ENCODE data around the gene CELA2B. TPM values are rescaled to one million over a fixed set of nuclear protein-coding genes. Genes with fewer than 3 reads are reported as not detected.

Gene CELA2B
- total and polyA plus RNA-seq, 2 donors (not counting 1 experiment from before 2014, with no cell fraction given): not detected

DNA sequence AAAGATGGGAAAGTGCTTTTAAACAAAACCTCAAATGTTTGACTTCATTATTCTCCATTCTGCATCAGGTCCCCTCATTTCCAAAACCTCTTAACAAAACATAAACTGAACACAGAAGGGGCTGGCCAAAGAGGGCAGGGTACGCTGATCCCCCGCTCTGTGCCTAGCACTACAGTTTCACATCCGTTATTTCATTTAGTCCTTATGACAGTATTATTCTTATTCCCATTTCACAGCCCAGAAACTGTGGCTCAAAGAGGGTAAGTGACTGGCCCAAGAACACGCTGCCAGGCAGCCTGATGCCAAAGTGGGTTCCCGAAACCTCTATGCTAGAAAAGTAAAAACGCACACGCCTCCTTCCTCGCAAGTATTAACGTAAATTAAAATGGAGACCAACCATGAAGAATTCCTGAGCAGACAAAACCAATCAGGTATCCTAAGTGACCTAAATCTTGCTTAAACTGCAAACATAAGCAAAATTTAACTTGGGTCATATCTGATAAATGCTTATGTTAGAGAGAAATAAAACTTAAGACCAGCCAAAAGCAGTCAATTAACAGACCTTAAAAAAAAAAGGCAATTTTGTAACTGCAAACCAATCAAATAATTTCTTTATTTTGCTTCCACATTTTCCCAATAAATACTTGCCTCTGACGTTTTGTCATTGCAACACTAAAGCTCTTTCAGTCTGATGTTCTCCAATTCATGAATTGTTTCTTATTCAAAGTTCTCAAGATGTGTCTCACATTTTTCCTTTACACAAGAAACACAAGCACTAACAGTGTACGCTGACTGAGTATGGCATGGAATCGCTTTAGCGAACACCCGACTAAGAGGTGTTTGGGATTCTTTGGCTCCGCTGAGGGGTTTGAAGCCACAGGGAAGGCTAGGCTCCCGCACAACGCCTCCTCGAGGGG, 47.5 kb downstream of the CELA2B start:
- H3K4me1 Mint-ChIP-seq: peaks cover 55% of the 10 kb centered on the region
- peak overlapping the region; percentile 92 for H3K4me2 ChIP-seq (replicated peaks; ENCODE audit: low read depth, low read length, poor library complexity, severe bottlenecking)
- peak overlapping the region; percentile 99 for H3K27ac Mint-ChIP-seq
- H3K4me3 Mint-ChIP-seq: peak overlapping the region; percentile 89
- H3K27ac ChIP-seq (ENCODE audit: low read length in 2 of 2): peak overlapping the region; percentile 92 to 99
- TF ChIP-seq CTCF (IDR thresholded peaks at IDR 0.05) (no peak), EZH2 (IDR thresholded peaks at IDR 0.05; ENCODE audit: borderline replicate concordance, insufficient read depth, low read depth, low read length, poor library complexity, severe bottlenecking) (no peak)
- ChIA-PET CTCF (no interaction called here), POLR2A (interaction anchor here (0.7 to 1.3 kb wide), 3 partner anchors 8 to 94 kb away, joined by 3 read pairs; partner anchors contain the start of gene DDI2)
- H3K9me3 Mint-ChIP-seq (ENCODE audit: insufficient read depth): no peaks in the 10 kb centered on the region
- DNase-seq (peak; percentile 35), ATAC-seq (ENCODE audit: low read depth) (no peak)
- intact Hi-C loops (cut with micrococcal nuclease): loop anchor here (2.0 to 10.0 kb wide), 6 partner anchors 116 to 1121 kb away; partner anchors contain the start of genes CPLANE2, EFHD2, NECAP2 and PLEKHM2
- no peaks in the 10 kb centered on the region for H3K27me3 ChIP-seq (replicated peaks in 1 of 4; ENCODE audit: control extremely low read depth in 1 of 4, control insufficient read depth in 3 of 4, insufficient read depth in 4 of 4, low read length in 3 of 4)
- H4K20me1 ChIP-seq (ENCODE audit: control insufficient read depth, insufficient read depth, low read length, poor library complexity, severe bottlenecking): peaks cover 4% of the 10 kb centered on the region
- H3K9me3 ChIP-seq (ENCODE audit: control extremely low read depth in 1 of 3, control insufficient read depth in 2 of 3, insufficient read depth in 1 of 3, low read length in 2 of 3): no peaks in the 10 kb centered on the region
- H3K79me2 ChIP-seq (ENCODE audit: control insufficient read depth, insufficient read depth, low read length): peaks cover 68% of the 10 kb centered on the region
- H3K9ac ChIP-seq (ENCODE audit: low read length): peak overlapping the region; percentile 79
- 40% methylated on average over 15 of the region's 18 CpGs for WGBS (ENCODE audit: insufficient coverage)
- H3K27me3 Mint-ChIP-seq: no peaks in the 10 kb centered on the region
- no peaks in the 10 kb centered on the region for H3K36me3 ChIP-seq (replicated peaks in 1 of 2; ENCODE audit: control extremely low read depth in 1 of 2, control insufficient read depth in 1 of 2, extremely low read depth in 1 of 2, insufficient read depth in 2 of 2, low read length in 1 of 2)
- peaks cover 28 to 34% of the 10 kb centered on the region in 2 donors for H3K4me1 ChIP-seq (ENCODE audit: control insufficient read depth in 2 of 2, insufficient read depth in 2 of 2, low read length in 2 of 2)
- peak overlapping the region; percentile 72 to 91 (median 75) for H3K4me3 ChIP-seq (ENCODE audit: control extremely low read depth in 1 of 5, extremely low read depth in 1 of 5, insufficient read depth in 1 of 5, low read depth in 2 of 5, low read length in 4 of 5)
- H2AFZ ChIP-seq (ENCODE audit: insufficient read depth, low read depth, low read length, poor library complexity, severe bottlenecking): peak overlapping the region; percentile 85

DNA sequence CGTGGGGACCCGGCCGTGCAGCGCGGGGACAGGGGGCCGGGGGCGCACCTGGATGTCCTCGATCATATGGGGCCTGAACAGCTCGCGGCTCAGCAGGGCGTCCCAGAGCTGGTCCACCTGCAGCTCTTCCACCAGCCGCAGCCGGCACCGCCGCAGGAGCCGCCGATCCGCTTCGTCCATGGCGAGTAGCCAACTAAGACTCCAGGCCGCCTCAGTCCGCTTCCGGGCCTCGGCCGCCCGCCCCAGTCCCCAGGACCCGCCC, 48.0 kb downstream of the CELA2B start, which contains the start of gene CASP9:
CASP9 (minus strand) TSS at position 195 of the 262 bp plus-strand sequence; CDS start at position 180, 15 bp downstream.
- POLR2A ChIA-PET: interaction anchor here (0.6 to 1.3 kb wide), 4 partner anchors 9 to 324 kb away, joined by 3 to 5 read pairs (median 3); partner anchors contain the start of genes DDI2 and SPEN
- Mint-ChIP-seq H3K4me1 (peaks cover 55% of the 10 kb centered on the region), H3K27me3 (no peaks in the 10 kb centered on the region), H3K9me3 (ENCODE audit: insufficient read depth) (no peaks in the 10 kb centered on the region), H3K27ac (peak within 1 kb of the TSS; percentile 99), H3K4me3 (peak within 1 kb of the TSS; percentile 89)
- ATAC-seq (ENCODE audit: low read depth) (no peak), DNase-seq (no peak)
- H3K27ac ChIP-seq (ENCODE audit: low read length in 2 of 2): peak within 1 kb of the TSS; percentile 99
- peaks cover 28 to 34% of the 10 kb centered on the region in 2 donors for H3K4me1 ChIP-seq (ENCODE audit: control insufficient read depth in 2 of 2, insufficient read depth in 2 of 2, low read length in 2 of 2)
- H2AFZ ChIP-seq (ENCODE audit: insufficient read depth, low read depth, low read length, poor library complexity, severe bottlenecking): peak within 1 kb of the TSS; percentile 85
- CTCF ChIA-PET: no interaction called here
- under 1% methylated on average over 27 of the region's 27 CpGs for WGBS (ENCODE audit: insufficient coverage)
- TF ChIP-seq CTCF (IDR thresholded peaks at IDR 0.05) (no peak), EZH2 (IDR thresholded peaks at IDR 0.05; ENCODE audit: borderline replicate concordance, insufficient read depth, low read depth, low read length, poor library complexity, severe bottlenecking) (no peak)
- peaks cover 6% of the 10 kb centered on the region for H4K20me1 ChIP-seq (ENCODE audit: control insufficient read depth, insufficient read depth, low read length, poor library complexity, severe bottlenecking)
- peak within 1 kb of the TSS; percentile 73 to 91 (median 84) for H3K4me3 ChIP-seq (ENCODE audit: control extremely low read depth in 1 of 5, extremely low read depth in 1 of 5, insufficient read depth in 1 of 5, low read depth in 2 of 5, low read length in 4 of 5)
- no peaks in the 10 kb centered on the region for H3K36me3 ChIP-seq (replicated peaks in 1 of 2; ENCODE audit: control extremely low read depth in 1 of 2, control insufficient read depth in 1 of 2, extremely low read depth in 1 of 2, insufficient read depth in 2 of 2, low read length in 1 of 2)
- peak within 1 kb of the TSS; percentile 88 for H3K9ac ChIP-seq (ENCODE audit: low read length)
- H3K27me3 ChIP-seq (replicated peaks in 1 of 4; ENCODE audit: control extremely low read depth in 1 of 4, control insufficient read depth in 3 of 4, insufficient read depth in 4 of 4, low read length in 3 of 4): no peaks in the 10 kb centered on the region
- H3K79me2 ChIP-seq (ENCODE audit: control insufficient read depth, insufficient read depth, low read length): peaks cover 66% of the 10 kb centered on the region
- H3K4me2 ChIP-seq (replicated peaks; ENCODE audit: low read depth, low read length, poor library complexity, severe bottlenecking): peak within 1 kb of the TSS; percentile 92
- intact Hi-C loops (cut with micrococcal nuclease): loop anchor here (2.0 to 10.0 kb wide), 6 partner anchors 117 to 1121 kb away; partner anchors contain the start of genes CPLANE2, EFHD2, NECAP2 and PLEKHM2
- no peaks in the 10 kb centered on the region for H3K9me3 ChIP-seq (ENCODE audit: control extremely low read depth in 1 of 3, control insufficient read depth in 2 of 3, insufficient read depth in 1 of 3, low read length in 2 of 3)
